ENCODE measurements around the gene STARD8.

The STARD8 gene

GRCh38 chrX:68693481-68694434 is 46.3 kb downstream of the STARD8 start:
- no peak for DNase-seq (ENCODE audit: low spot score)

DNA sequence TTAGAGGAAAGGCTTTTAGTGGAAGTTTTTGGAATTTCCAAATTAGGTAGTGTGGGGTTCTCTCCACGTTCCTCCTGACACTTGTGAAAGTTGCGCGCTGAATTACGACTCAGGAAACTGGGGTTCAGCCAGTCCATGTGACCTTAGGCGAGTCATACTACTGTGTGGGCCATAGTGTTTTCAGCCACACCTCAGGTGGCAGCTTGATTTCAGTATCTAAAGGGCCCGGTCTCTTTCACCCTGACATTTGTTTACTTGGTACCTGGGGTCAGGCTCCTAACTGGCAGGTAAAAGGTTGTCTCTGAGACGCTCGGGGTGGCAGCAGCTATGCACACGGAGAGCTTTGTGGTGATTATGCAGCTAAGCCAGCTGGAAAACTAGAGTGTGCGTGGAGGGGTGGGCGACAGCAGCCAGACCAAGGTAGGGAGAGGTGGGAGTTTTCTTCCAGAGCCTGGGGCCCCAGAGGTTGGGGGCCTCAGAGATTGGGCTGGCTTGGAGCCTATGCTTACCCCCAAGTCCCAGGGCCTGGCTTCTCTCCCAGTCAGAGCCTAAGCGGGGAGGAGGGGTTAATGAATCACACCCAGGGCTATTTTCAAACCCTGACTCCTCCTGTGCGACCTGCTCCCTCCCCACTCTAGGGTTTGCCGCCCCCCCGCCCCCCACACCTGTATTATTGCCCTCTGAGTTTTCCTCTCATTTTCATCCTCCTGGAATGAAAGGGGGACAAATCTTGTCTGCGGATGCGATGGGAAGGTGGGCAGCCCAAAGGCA is 47.2 kb downstream of the STARD8 start:
- DNase-seq (ENCODE audit: low spot score) = no peak

- DNase-seq (ENCODE audit: low spot score) = no peak
Measured at GRCh38 chrX:68695206-68695845, 47.9 kb downstream of the STARD8 start.

GRCh38 chrX:68696267-68696990 is 49.0 kb downstream of the STARD8 start:
- DNase-seq (ENCODE audit: low spot score) = no peak

- no peak for DNase-seq (ENCODE audit: low spot score)
Measured at GRCh38 chrX:68697036-68697435, 49.6 kb downstream of the STARD8 start.

- DNase-seq (ENCODE audit: low spot score) = no peak
Measured at GRCh38 chrX:68697465-68698125, 50.1 kb downstream of the STARD8 start.

- DNase-seq (ENCODE audit: low spot score) = no peak
Measured at GRCh38 chrX:68698942-68699341, 51.5 kb downstream of the STARD8 start.

GRCh38 chrX:68699960-68700746 is 52.7 kb downstream of the STARD8 start:
- DNase-seq (ENCODE audit: low spot score) = peak; percentile 65

GRCh38 chrX:68703369-68703768 is 55.9 kb downstream of the STARD8 start:
- no peak for DNase-seq (ENCODE audit: low spot score)

- no peak for DNase-seq (ENCODE audit: low spot score)
Measured at GRCh38 chrX:68703846-68704245, 56.4 kb downstream of the STARD8 start.

DNA sequence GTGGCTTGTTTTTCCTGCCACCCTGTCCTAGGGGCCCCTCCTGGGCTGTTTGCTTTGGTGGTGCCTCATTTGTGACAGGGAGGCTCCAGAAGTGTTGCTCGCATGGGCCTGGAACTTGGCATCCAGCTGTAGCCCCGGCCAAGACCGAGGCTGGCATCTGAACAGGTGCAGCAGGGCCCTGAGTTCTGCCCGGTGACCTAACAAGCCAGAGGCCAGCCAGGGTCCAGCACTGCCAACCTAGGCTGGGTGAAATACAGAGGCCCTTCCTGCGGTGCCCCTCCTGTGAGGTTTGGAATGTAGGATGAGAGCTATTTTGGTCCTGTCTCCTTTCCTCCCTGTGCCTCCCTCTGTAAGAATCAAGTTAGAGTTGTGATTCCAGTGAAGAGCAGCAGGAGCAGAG is 58.5 kb downstream of the STARD8 start:
- no peak for DNase-seq (ENCODE audit: low spot score)

- DNase-seq (ENCODE audit: low spot score) = no peak
Measured at GRCh38 chrX:68708503-68709290, 61.2 kb downstream of the STARD8 start.

- DNase-seq (ENCODE audit: low spot score) = peak; percentile 35
Measured at GRCh38 chrX:68710870-68711576, 63.6 kb downstream of the STARD8 start.

DNA sequence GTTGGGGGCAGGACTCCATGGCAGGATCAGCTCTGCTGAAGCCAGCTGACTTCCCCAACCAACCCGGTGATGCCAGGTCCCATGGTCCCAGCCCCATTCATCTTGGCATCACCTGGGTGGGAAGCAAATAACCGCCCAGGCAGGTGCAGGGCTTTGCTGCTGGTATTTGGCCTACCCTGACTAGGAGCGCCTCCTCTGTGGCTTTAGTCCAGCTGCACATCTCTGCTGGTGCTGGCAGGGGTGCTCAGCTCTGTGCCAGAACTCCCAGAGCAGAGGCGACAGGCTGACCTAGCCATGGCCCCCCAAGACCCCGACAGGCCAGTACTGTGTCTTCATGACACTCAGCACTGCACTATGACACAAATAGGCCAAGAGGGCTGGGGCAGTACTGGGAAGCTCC is 64.4 kb downstream of the STARD8 start:
- no peak for DNase-seq (ENCODE audit: low spot score)

- DNase-seq (ENCODE audit: low spot score) = no peak
Measured at GRCh38 chrX:68714856-68715255, 67.4 kb downstream of the STARD8 start.

- no peak for DNase-seq (ENCODE audit: low spot score)
Measured at GRCh38 chrX:68717196-68717595, 69.7 kb downstream of the STARD8 start.

- no peak for DNase-seq (ENCODE audit: low spot score)
Measured at GRCh38 chrX:68717663-68718442, 70.4 kb downstream of the STARD8 start.

DNA sequence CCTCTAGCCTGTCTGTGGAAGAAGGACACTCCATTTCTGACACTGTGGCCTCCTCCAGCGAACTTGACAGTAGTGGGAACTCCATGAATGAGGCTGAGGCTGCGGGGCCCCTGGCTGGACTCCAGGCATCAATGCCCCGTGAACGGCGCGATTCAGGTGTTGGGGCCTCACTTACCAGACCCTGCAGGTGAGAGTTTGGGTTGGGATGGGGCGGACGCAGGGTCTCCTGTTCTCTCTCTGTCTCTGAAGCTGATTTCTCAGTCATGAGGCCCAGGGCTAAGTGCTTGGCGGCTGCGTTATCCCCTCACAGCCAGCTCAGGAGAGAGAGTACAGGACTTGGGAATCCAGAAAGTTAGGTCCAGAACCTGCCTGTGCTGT is 71.0 kb downstream of the STARD8 start:
- no peak for DNase-seq (ENCODE audit: low spot score)

Data from RKO (cell line).